Measurements from ENCODE around the gene RXRG.

The RXRG gene

GRCh38 chr1:165416876-165417275 lies 28.1 kb downstream of the RXRG start:
- H3K4me3 ChIP-seq (ENCODE audit: low read depth, low read length), result no peak overlapping the region
- TF ChIP-seq CTCF (IDR thresholded peaks at IDR 0.05; ENCODE audit: control insufficient read depth, extremely low read depth, insufficient read depth), result no peak
- DNase-seq (ENCODE audit: low read depth), result no peak

GRCh38 chr1:165415068-165415467 lies 29.9 kb downstream of the RXRG start:
- no peak for DNase-seq (ENCODE audit: low read depth)
- no peak for TF ChIP-seq CTCF (IDR thresholded peaks at IDR 0.05; ENCODE audit: control insufficient read depth, extremely low read depth, insufficient read depth)
- H3K4me3 ChIP-seq (ENCODE audit: low read depth, low read length), result no peak overlapping the region

DNA sequence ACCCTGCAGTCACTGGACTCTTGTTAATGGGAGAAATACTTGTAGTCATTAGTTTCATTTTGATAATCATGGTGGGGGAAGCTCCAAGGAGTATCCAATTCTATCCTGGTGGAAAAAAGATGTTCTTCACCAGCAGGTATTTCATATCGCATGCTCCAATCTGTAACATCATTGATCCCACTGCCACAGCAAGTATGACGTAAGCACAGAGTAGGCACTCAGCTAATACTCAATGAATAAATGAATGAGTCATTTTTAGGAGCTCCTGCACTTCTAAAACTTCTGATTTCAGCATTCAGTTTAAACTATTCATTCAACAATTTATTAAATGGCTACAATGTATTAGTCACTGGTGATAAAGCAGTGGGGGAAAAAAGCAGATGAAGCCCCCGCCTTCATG lies 30.3 kb downstream of the RXRG start:
- H3K4me3 ChIP-seq (ENCODE audit: low read depth, low read length), result no peak overlapping the region
- no peak for DNase-seq (ENCODE audit: low read depth)
- TF ChIP-seq CTCF (IDR thresholded peaks at IDR 0.05; ENCODE audit: control insufficient read depth, extremely low read depth, insufficient read depth), result no peak

DNA sequence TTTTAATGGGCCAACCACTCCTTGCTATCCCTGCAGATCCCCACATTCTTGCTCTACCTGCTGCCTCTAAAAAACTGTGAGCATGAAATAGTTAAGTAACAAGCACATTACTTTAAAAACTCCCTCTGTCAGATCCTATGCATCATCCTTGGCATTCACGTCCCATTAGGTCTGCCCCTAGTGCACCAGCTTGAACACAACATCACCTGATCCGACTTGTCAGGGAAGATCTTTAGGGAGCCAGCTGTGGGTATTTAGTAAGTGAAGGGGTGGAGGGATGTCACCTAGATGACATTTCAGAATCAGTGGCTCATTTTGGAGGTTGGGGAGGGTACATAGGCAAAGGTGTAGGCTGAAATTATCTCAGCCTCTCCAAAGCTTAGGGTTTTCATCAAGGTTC lies 33.5 kb downstream of the RXRG start:
- no peak for TF ChIP-seq CTCF (IDR thresholded peaks at IDR 0.05; ENCODE audit: control insufficient read depth, extremely low read depth, insufficient read depth)
- H3K4me3 ChIP-seq (ENCODE audit: low read depth, low read length), result no peak overlapping the region

DNA sequence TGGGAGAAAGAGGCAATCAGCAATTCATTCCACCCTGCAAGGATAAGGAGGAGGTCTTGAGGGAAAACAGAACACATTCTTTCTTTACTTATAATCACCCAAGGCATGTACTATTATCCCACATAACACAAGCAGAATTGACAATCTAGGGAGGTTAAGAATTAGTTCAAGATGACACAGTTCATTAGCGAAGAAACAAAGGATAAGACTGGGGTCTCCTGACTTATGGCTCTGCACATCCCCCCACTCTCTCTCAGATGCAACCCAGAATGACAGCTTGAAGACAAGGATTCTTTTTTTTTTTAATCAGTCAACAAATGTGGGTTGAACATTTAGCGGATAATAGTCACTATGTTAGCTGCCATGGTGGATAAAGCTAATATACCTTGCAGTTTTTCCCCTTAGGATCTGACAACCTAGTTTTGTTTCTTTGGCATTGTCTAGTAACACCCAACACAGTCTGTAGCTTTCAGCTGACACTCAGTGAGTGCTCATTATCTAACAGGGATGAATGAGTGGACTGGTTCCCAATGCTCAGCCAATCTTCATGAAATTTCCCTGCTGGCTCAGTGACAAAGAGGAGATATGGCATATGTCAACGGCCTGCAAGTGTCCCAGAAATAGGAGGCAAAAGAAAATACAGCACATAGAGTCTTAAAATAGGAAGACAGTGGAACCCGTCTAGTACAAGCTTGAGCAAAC lies 35.1 kb downstream of the RXRG start:
- no peak for DNase-seq (ENCODE audit: low read depth)
- no peak overlapping the region for H3K4me3 ChIP-seq (ENCODE audit: low read depth, low read length)
- no peak for TF ChIP-seq CTCF (IDR thresholded peaks at IDR 0.05; ENCODE audit: control insufficient read depth, extremely low read depth, insufficient read depth)

More for the DNA sequence above, 33.5 kb downstream of the RXRG start:
- DNase-seq (ENCODE audit: low read depth), result no peak

- no peak for DNase-seq (ENCODE audit: low read depth)
- peak; percentile 67 for TF ChIP-seq CTCF (IDR thresholded peaks at IDR 0.05; ENCODE audit: control insufficient read depth, extremely low read depth, insufficient read depth)
- H3K4me3 ChIP-seq (ENCODE audit: low read depth, low read length), result no peak overlapping the region
Measured at GRCh38 chr1:165408518-165408917, 36.4 kb downstream of the RXRG start.

- DNase-seq (ENCODE audit: low read depth), result no peak
- no peak for TF ChIP-seq CTCF (IDR thresholded peaks at IDR 0.05; ENCODE audit: control insufficient read depth, extremely low read depth, insufficient read depth)
Measured at GRCh38 chr1:165407398-165407797, 37.5 kb downstream of the RXRG start.

More at GRCh38 chr1:165407398-165407797, 37.5 kb downstream of the RXRG start:
- H3K4me3 ChIP-seq (ENCODE audit: low read depth, low read length), result no peak overlapping the region
